Left lung (tissue), 10 donors: ENCODE measurements around the gene LIN54. TPM values are rescaled to one million over a fixed set of nuclear protein-coding genes. Genes with fewer than 3 reads are reported as not detected.

Experiments used
- ATAC-seq: fragments of 200-7000 bp; cut with Tn5 transposase; one replicate; pipeline ENCODE4 v1.9.1; 2020; ENCODE audit warnings: moderate library complexity
- DNase-seq, 4 donors: peaks; one replicate each; pipeline ENCODE4 v3.0.0-alpha.2; 2013 to 2020
- H3K27ac ChIP-seq, 2 donors: fragments of 200-600 bp; sonication (generic) in 1 of 2; one replicate each; pipeline versions ENCODE4 v1.5.0 to v1.8.0; 2020 to 2021
- H3K27me3 ChIP-seq, 2 donors: fragments of 200-600 bp; sonication (generic) in 1 of 2; one replicate each; pipeline versions ENCODE4 v1.5.0 to v1.8.0; 2020 to 2021
- H3K36me3 ChIP-seq, 2 donors: fragments of 200-600 bp; sonication (generic) in 1 of 2; one replicate each; pipeline versions ENCODE4 v1.5.0 to v1.8.0; 2020 to 2021
- H3K4me1 ChIP-seq, 2 donors: fragments of 200-600 bp; one replicate each; pipeline ENCODE4 v1.8.0; 2021
- H3K4me3 ChIP-seq, 2 donors: fragments of 200-600 bp; sonication (generic) in 1 of 2; one replicate each; pipeline versions ENCODE4 v1.5.0 to v1.8.0; 2020 to 2021; ENCODE audit warnings: mild to moderate bottlenecking in 1 of 2
- H3K9me3 ChIP-seq, 2 donors: fragments of 200-600 bp; sonication (generic) in 1 of 2; one replicate each; pipeline versions ENCODE4 v1.5.0 to v1.8.0; 2020 to 2021
- CTCF ChIP-seq, 2 donors: fragments of 200-600 bp; sonication (generic) in 1 of 2; IDR thresholded peaks; one replicate each; pipeline versions ENCODE4 v1.5.0 to v1.8.0; 2021; ENCODE audit warnings: antibody characterized with exemption in 2 of 2
- intact Hi-C, 2 donors: fragments of 100-400 bp; cut with DNase I; formaldehyde crosslinking; loops; one replicate each; pipeline versions ENCODE4 v1.11.2 to v1.14.2; 2022
- polyA plus RNA-seq, 6 donors: library from polyadenylated mRNA; unstranded; fragments of 120-200 nt; gene quantifications; one replicate each; pipeline ENCODE4 v1.2.1, GENCODE V29; 2013; ENCODE audit not compliant: insufficient read length in 6 of 6
- total RNA-seq, 2 donors: library from RNA; stranded (reverse); fragmentation: NEBNext Ultra II Directional; extraction: Animal tissue kit (Norgen Biotek cat#: 25700); gene quantifications; one replicate each; pipeline ENCODE4 v1.2.1, GENCODE V29; 2021
- donor health status: DM: no; HTN: yes; CAD: no.
- donor health status: DM: no; HTN: no; CAD: no.

Gene LIN54
- total and polyA plus RNA-seq, 8 donors = 10.3 to 17.9 (median 14.3) TPM

- Histone ChIP-seq H3K36me3 (peaks cover 0 to 23% of the 10 kb centered on the region in 2 donors), H3K27me3 (no peaks in the 10 kb centered on the region), H3K9me3 (no peaks in the 10 kb centered on the region), H3K4me3 (peak overlapping the region; percentile 58 to 65), H3K27ac (peak overlapping the region; percentile 99 to 100), H3K4me1 (peaks cover 3 to 44% of the 10 kb centered on the region in 2 donors)
- TF ChIP-seq CTCF (IDR thresholded peaks at IDR 0.05) = no peak
- DNase-seq (no peak), ATAC-seq (no peak)
- intact Hi-C loops = no loop called here
Observed at GRCh38 chr4:82899374-82900065, 111.1 kb downstream of the LIN54 start.

GRCh38 chr4:82898322-82899243 is 112.0 kb downstream of the LIN54 start:
- H3K27ac ChIP-seq = peak overlapping the region; percentile 99 to 100
- H3K36me3 ChIP-seq = peaks cover 0 to 33% of the 10 kb centered on the region in 2 donors
- H3K9me3 ChIP-seq = no peaks in the 10 kb centered on the region
- ATAC-seq = peak; percentile 2
- TF ChIP-seq CTCF (IDR thresholded peaks at IDR 0.05) = peak in 1 of 2 donors; percentile 33
- H3K4me3 ChIP-seq = peak overlapping the region; percentile 58 to 65
- intact Hi-C loops = no loop called here
- no peaks in the 10 kb centered on the region for H3K27me3 ChIP-seq
- peak in 1 of 4 donors; percentile 55 for DNase-seq
- H3K4me1 ChIP-seq = peaks cover 3 to 44% of the 10 kb centered on the region in 2 donors

GRCh38 chr4:82896755-82897154 is 113.9 kb downstream of the LIN54 start:
- H3K4me1 ChIP-seq = peaks cover 3 to 43% of the 10 kb centered on the region in 2 donors
- H3K4me3 ChIP-seq = no peak overlapping the region
- no peak overlapping the region for H3K27ac ChIP-seq
- H3K27me3 ChIP-seq = no peaks in the 10 kb centered on the region
- DNase-seq (no peak), ATAC-seq (no peak)
- peaks cover 0 to 42% of the 10 kb centered on the region in 2 donors for H3K36me3 ChIP-seq
- TF ChIP-seq CTCF (IDR thresholded peaks at IDR 0.05) = no peak
- intact Hi-C loops = no loop called here
- H3K9me3 ChIP-seq = no peaks in the 10 kb centered on the region

DNA sequence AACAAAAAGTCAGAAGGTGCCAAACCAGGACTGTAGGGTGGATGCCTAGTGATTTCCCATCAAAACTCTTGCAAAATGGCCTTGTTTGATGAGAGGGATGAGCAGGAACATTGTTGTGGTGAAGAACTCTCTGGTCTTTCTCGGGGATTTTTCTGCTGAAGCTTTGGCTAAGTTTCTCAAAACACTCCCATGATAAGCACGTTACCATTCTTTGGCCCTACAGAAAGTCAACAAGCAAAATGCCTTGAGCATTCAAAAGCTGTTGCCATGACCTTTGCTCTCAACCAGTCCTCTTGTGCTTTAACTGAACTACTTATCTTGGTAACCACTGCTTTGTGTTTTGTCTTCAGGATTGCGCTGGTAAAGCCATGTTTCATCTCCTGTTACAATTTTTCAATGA is 116.7 kb downstream of the LIN54 start:
- intact Hi-C loops = no loop called here
- DNase-seq (no peak), ATAC-seq (no peak)
- H3K27ac ChIP-seq = no peak overlapping the region
- no peak for TF ChIP-seq CTCF (IDR thresholded peaks at IDR 0.05)
- no peaks in the 10 kb centered on the region for H3K27me3 ChIP-seq
- H3K9me3 ChIP-seq = no peaks in the 10 kb centered on the region
- no peak overlapping the region for H3K4me3 ChIP-seq
- peaks cover 3 to 41% of the 10 kb centered on the region in 2 donors for H3K4me1 ChIP-seq
- peaks cover 0 to 42% of the 10 kb centered on the region in 2 donors for H3K36me3 ChIP-seq

- Histone ChIP-seq H3K27ac (no peak overlapping the region), H3K4me3 (no peak overlapping the region), H3K27me3 (no peaks in the 10 kb centered on the region), H3K36me3 (peaks cover 0 to 41% of the 10 kb centered on the region in 2 donors), H3K9me3 (no peaks in the 10 kb centered on the region), H3K4me1 (peaks cover 0 to 39% of the 10 kb centered on the region in 2 donors)
- TF ChIP-seq CTCF (IDR thresholded peaks at IDR 0.05) = no peak
- no peak for DNase-seq
- ATAC-seq = no peak
- intact Hi-C loops = no loop called here
Observed at GRCh38 chr4:82892467-82892802, 118.2 kb downstream of the LIN54 start.
